ENCODE data around the gene TFF1.

DNA sequence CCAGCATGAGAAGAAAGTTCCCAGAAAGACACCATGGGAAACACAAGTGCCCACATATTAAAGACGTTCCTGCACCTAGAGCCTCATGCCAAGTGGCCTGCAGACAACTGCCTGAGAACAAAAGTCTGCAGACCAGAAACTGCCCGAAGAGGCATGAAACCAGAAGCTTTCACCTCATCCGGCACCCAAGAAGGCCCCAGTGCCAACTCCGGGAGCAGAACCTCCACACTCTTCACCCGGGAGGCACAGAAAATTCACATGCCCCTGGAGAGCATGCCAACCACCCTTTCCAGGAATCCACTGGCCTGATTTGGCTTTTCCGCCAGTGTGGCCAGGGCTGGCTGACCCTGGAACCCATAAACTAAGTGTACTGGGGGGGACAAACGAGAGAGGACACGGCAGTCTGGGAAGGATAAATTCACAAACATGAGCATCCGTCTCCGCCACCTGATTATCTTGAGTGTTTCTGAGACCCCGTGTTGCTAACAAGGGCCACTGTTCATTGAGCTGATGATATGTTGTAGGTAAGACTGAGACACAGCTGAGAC is 22.3 kb downstream of the TFF1 start:
- TF ChIP-seq CTCF (IDR thresholded peaks at IDR 0.05; ENCODE audit: borderline replicate concordance, extremely low read depth, low read length, poor library complexity, severe bottlenecking), result no peak
- no peak for TF ChIP-seq EZH2 (IDR thresholded peaks at IDR 0.05; ENCODE audit: borderline replicate concordance, low read depth, low read length, severe bottlenecking)
